ENCODE data around the gene MUC2. TPM values are rescaled to one million over a fixed set of nuclear protein-coding genes. Genes with fewer than 3 reads are reported as not detected.

MUC2 gene
- total RNA-seq, 2 experiments from 2014 or later, result not detected

- ChIA-PET CTCF (ENCODE audit: unreplicated experiment) (no interaction called here), POLR2A (no interaction called here)
- Histone ChIP-seq H3K9me3 (ENCODE audit: low read length) (no peaks in the 10 kb centered on the region), H3K79me2 (ENCODE audit: insufficient read depth, low read depth, low read length) (no peaks in the 10 kb centered on the region), H3K36me3 (ENCODE audit: insufficient read depth, low read length) (no peaks in the 10 kb centered on the region), H3K4me3 (ENCODE audit: low read depth, low read length, poor library complexity, severe bottlenecking) (no peak overlapping the region), H3K9me2 (ENCODE audit: insufficient read depth, low read length) (no peaks in the 10 kb centered on the region), H3K4me2 (ENCODE audit: low read length) (no peak overlapping the region), H4K20me1 (ENCODE audit: insufficient read depth, low read length) (no peaks in the 10 kb centered on the region), H3K27ac (ENCODE audit: low read depth, low read length, poor library complexity, severe bottlenecking) (no peak overlapping the region), H3K4me1 (ENCODE audit: insufficient read depth, low read length, poor library complexity, severe bottlenecking) (no peaks in the 10 kb centered on the region), H2AFZ (ENCODE audit: low read length) (no peak overlapping the region)
- TF ChIP-seq, protein P1, sequence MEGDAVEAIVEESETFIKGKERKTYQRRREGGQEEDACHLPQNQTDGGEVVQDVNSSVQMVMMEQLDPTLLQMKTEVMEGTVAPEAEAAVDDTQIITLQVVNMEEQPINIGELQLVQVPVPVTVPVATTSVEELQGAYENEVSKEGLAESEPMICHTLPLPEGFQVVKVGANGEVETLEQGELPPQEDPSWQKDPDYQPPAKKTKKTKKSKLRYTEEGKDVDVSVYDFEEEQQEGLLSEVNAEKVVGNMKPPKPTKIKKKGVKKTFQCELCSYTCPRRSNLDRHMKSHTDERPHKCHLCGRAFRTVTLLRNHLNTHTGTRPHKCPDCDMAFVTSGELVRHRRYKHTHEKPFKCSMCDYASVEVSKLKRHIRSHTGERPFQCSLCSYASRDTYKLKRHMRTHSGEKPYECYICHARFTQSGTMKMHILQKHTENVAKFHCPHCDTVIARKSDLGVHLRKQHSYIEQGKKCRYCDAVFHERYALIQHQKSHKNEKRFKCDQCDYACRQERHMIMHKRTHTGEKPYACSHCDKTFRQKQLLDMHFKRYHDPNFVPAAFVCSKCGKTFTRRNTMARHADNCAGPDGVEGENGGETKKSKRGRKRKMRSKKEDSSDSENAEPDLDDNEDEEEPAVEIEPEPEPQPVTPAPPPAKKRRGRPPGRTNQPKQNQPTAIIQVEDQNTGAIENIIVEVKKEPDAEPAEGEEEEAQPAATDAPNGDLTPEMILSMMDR (conservative IDR thresholded peaks at IDR 0.05; ENCODE audit: low read length), result no peak
- no peak for TF ChIP-seq EZH2phosphoT487 (IDR thresholded peaks at IDR 0.05; ENCODE audit: borderline replicate concordance, low read depth, low read length)
- intact Hi-C loops (cut with micrococcal nuclease; ENCODE audit: unreplicated experiment), result no loop called here
- no peak for DNase-seq (ENCODE audit: low spot score)
- no TSS peak for BruUV-seq (replicated peaks)
These were observed 37.1 kb upstream of the MUC2 start for GRCh38 chr11:1037506-1038055.

DNA sequence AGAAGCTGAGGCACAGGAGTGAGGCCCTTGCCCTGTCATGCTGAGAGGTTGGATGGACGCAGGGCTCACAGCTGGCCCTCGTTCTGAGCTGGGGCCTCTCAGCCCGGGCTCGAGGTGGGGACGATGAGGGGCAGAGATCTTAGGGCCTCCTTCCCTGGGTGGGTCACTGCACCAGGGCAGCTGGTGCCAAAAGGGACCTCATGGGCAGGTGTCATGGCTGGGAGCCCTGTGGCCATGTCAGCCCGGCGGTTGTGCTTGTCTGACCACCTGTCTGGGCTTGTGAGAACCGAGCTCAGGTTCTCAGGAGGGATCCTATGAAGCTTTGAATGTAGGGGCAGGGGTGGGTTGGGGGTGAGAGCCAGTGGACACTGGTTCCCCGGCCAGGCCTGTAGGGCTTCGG is 36.3 kb upstream of the MUC2 start:
- Histone ChIP-seq H3K4me1 (ENCODE audit: insufficient read depth, low read length, poor library complexity, severe bottlenecking) (no peaks in the 10 kb centered on the region), H3K9me3 (ENCODE audit: low read length) (no peaks in the 10 kb centered on the region), H3K79me2 (ENCODE audit: insufficient read depth, low read depth, low read length) (no peaks in the 10 kb centered on the region), H3K27ac (ENCODE audit: low read depth, low read length, poor library complexity, severe bottlenecking) (no peak overlapping the region), H3K9me2 (ENCODE audit: insufficient read depth, low read length) (no peaks in the 10 kb centered on the region), H3K4me3 (ENCODE audit: low read depth, low read length, poor library complexity, severe bottlenecking) (no peak overlapping the region), H3K4me2 (ENCODE audit: low read length) (no peak overlapping the region), H2AFZ (ENCODE audit: low read length) (no peak overlapping the region), H4K20me1 (ENCODE audit: insufficient read depth, low read length) (no peaks in the 10 kb centered on the region), H3K36me3 (ENCODE audit: insufficient read depth, low read length) (no peaks in the 10 kb centered on the region)
- DNase-seq (ENCODE audit: low spot score), result no peak
- intact Hi-C loops (cut with micrococcal nuclease; ENCODE audit: unreplicated experiment), result no loop called here
- ChIA-PET CTCF (ENCODE audit: unreplicated experiment) (no interaction called here), POLR2A (no interaction called here)
- no TSS peak for BruUV-seq (replicated peaks)
- TF ChIP-seq, protein P1 (conservative IDR thresholded peaks at IDR 0.05; ENCODE audit: low read length), result no peak
- TF ChIP-seq EZH2phosphoT487 (IDR thresholded peaks at IDR 0.05; ENCODE audit: borderline replicate concordance, low read depth, low read length), result no peak

DNA sequence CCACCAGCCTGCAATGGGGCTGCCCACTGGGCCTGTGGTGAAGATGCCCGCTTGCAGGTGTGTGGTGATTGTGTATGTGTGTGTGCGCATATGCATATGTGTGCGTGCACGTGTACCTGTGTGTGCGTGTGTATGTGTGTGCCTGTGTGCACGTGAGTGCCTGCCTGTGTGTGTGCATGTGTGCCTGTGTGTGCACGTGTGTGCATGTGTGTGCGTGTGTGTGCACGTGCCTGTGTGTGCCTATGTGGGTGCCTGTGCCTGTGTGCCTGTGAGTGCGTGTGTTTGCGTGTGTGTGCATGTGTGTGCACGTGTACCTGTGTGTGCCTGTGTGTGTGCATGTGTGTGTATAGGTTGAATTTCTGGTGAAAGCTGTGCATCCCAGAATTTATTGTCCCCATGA is 35.8 kb upstream of the MUC2 start:
- Histone ChIP-seq H4K20me1 (ENCODE audit: insufficient read depth, low read length) (no peaks in the 10 kb centered on the region), H3K9me2 (ENCODE audit: insufficient read depth, low read length) (no peaks in the 10 kb centered on the region), H3K4me2 (ENCODE audit: low read length) (no peak overlapping the region), H2AFZ (ENCODE audit: low read length) (no peak overlapping the region), H3K36me3 (ENCODE audit: insufficient read depth, low read length) (no peaks in the 10 kb centered on the region), H3K27ac (ENCODE audit: low read depth, low read length, poor library complexity, severe bottlenecking) (no peak overlapping the region), H3K9me3 (ENCODE audit: low read length) (no peaks in the 10 kb centered on the region), H3K4me3 (ENCODE audit: low read depth, low read length, poor library complexity, severe bottlenecking) (no peak overlapping the region), H3K4me1 (ENCODE audit: insufficient read depth, low read length, poor library complexity, severe bottlenecking) (no peaks in the 10 kb centered on the region), H3K79me2 (ENCODE audit: insufficient read depth, low read depth, low read length) (no peaks in the 10 kb centered on the region)
- BruUV-seq (replicated peaks), result no TSS peak
- ChIA-PET CTCF (ENCODE audit: unreplicated experiment) (no interaction called here), POLR2A (no interaction called here)
- intact Hi-C loops (cut with micrococcal nuclease; ENCODE audit: unreplicated experiment), result no loop called here
- no peak for DNase-seq (ENCODE audit: low spot score)
- TF ChIP-seq EZH2phosphoT487 (IDR thresholded peaks at IDR 0.05; ENCODE audit: borderline replicate concordance, low read depth, low read length), result no peak
- TF ChIP-seq, protein P1 (conservative IDR thresholded peaks at IDR 0.05; ENCODE audit: low read length), result no peak
